Adrenal gland (tissue), 12 donors: ENCODE measurements around the gene GLUD1. TPM values are rescaled to one million over a fixed set of nuclear protein-coding genes. Genes with fewer than 3 reads are reported as not detected.
"Not testable (repeated sequence)": the region's sequence is repeated elsewhere in the genome, so short reads cannot be mapped to it uniquely, and the experiment has no call there.

Source experiments
- DNase-seq, 7 donors: peaks; one replicate each; pipeline ENCODE4 v3.0.0-alpha.2; 2019 to 2020
- H3K27ac ChIP-seq, 5 donors: fragments of 200-600 bp; sonication (generic) in 4 of 5; 1 replicate in 3 of 5; 2 replicates in 2 of 5; pipeline versions ENCODE4 v1.5.1 to v1.8.0; 2016 to 2020; ENCODE audit warnings: mild to moderate bottlenecking in 1 of 5
- H3K27me3 ChIP-seq: fragments of 200-600 bp; 2 replicates; pipeline ENCODE4 v1.8.0; 2021
- H3K36me3 ChIP-seq, 2 donors: fragments of 200-600 bp; replicated peaks in 1 of 2; 1 replicate in 1 of 2; 2 replicates in 1 of 2; pipeline versions ENCODE4 v1.5.1 to v1.8.0; 2018 to 2022
- H3K4me1 ChIP-seq, 2 donors: fragments of 200-600 bp; replicated peaks in 1 of 2; 1 replicate in 1 of 2; 2 replicates in 1 of 2; pipeline versions ENCODE4 v1.5.1 to v1.8.0; 2018 to 2021
- H3K4me3 ChIP-seq, 4 donors: fragments of 200-600 bp; sonication (generic) in 3 of 4; one replicate each; pipeline ENCODE4 v1.5.1; 2016 to 2018
- H3K9me3 ChIP-seq, 3 donors: fragments of 200-600 bp; sonication (generic) in 1 of 3; replicated peaks in 1 of 3; 1 replicate in 2 of 3; 2 replicates in 1 of 3; pipeline versions ENCODE4 v1.5.1 to v1.8.0; 2016 to 2021
- POLR2A ChIP-seq, 2 donors: fragments of 450-650 bp; IDR thresholded peaks; one replicate each; pipeline ENCODE4 v1.6.1; 2017; ENCODE audit warnings: antibody characterized with exemption in 2 of 2, mild to moderate bottlenecking in 2 of 2, moderate library complexity in 1 of 2
- WGBS, 4 donors: extraction: QIAGEN DNeasy Blood & Tissue Kit in 2 of 4; methylation state at CpG; one replicate each; pipeline versions ENCODE4 v1.1.5 to v1.1.7; 2013 to 2017; 5-methylcytosine and 5-hydroxymethylcytosine counted together
- intact Hi-C, 2 donors: fragments of 100-400 bp; cut with DNase I; formaldehyde crosslinking; loops; one replicate each; pipeline versions ENCODE4 v1.14.1 to v1.15.0; 2022 to 2023
- polyA plus RNA-seq, 3 donors: library from polyadenylated mRNA; stranded (reverse); fragments of 200-250 nt in 2 of 3; fragments of 350-450 nt in 1 of 3; fragmentation: Illumina TruSeq in 1 of 3; extraction: RNeasy Lipid Tissue Mini Kit (QIAGEN cat#74804) in 1 of 3; gene quantifications; one replicate each; pipeline ENCODE4 v1.2.3, GENCODE V29; 2013 to 2014
- total RNA-seq, 9 donors: library from RNA; depleted of rRNA in 4 of 9; stranded (reverse); fragments of >200 nt in 4 of 9; fragments of 120-200 nt in 1 of 9; fragmentation: NEBNext Ultra II Directional in 1 of 9; extraction: Animal tissue kit (Norgen Biotek cat#: 25700) in 1 of 9; gene quantifications; one replicate each; pipeline versions ENCODE4 v1.1.0 to v1.2.4, GENCODE V29; 2013 to 2023
- TF ChIP-seq, protein P1 (sequence below), 6 experiments: fragments of 450-650 bp in 4 of 6; fragments of 200-600 bp in 2 of 6; sonication (generic) in 1 of 6; IDR thresholded peaks; 1 replicate in 5 of 6; 2 replicates in 1 of 6; pipeline versions ENCODE4 v1.5.1 to v1.8.0; 2016 to 2021; ENCODE audit warnings: antibody characterized with exemption in 6 of 6, mild to moderate bottlenecking in 2 of 6, moderate library complexity in 1 of 6
- donor health status: healthy with polysubstance abuse.
- donor health status: Bipolar disorder and iron deficiency.
- donor health status: DM: yes; HTN: yes; CAD: no.
- donor health status: DM: no; HTN: no; CAD: no.
- donor health status: DM: no; HTN: no; CAD: no.
- donor health status: DM: yes; HTN: yes; CAD: no.

GLUD1 gene
- total and polyA plus RNA-seq, 12 donors, result 58.2 to 290 (median 212) TPM

DNA sequence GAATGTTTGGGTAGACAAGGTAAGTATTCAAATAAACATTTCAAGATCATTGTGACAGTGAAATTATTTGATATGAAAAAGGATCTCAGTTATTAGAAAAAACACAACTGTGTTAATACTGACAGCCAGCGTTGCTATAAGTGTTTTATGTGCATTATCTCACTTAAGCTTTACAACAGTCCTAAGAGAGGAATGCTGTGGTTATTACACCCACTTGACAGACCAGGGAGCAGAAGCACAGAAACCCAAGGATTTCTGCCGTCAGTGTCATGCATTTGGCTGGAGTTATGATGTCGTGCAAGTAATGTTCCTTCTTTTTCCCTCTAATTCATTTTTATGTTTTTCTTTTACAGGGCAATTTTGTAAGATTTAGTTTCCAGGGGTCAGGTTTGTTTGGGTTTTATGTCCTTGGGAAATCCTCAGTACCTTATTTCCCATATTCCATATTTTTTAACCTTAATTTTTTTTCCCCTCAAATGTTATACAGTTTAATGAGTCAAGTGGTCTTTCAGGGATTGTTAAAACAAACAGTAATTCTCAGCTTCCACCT lies 33.0 kb upstream of the GLUD1 start:
- H3K36me3 ChIP-seq, H3K9me3 ChIP-seq, intact Hi-C loops, H3K4me1 ChIP-seq, H3K27me3 ChIP-seq, H3K4me3 ChIP-seq, DNase-seq, H3K27ac ChIP-seq: not testable (repeated sequence)
- WGBS, 4 donors, result 46 to 70% (median 56%) methylated on average over 2 to 3 of the region's 3 CpGs

DNA sequence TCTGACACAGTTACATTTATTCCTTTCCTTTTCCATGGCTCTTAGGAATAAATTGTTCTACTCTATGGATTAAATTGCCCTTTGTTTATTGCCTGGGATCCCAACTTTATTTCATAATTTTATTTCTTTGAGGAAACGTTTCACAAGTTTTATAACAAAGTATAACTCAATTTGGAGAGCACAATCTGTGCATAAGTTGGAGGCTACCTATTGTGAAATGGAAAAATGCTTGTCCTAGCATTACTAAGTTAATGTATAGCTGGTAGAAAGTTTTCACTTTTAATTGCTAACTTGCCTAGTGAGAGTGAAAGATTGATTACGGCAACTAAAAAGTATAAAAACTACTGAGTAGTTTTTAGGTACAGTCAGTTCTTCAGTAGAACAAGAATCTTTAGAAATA lies 32.4 kb upstream of the GLUD1 start:
- DNase-seq, H3K4me1 ChIP-seq, H3K9me3 ChIP-seq, H3K4me3 ChIP-seq, H3K36me3 ChIP-seq, H3K27ac ChIP-seq, intact Hi-C loops, H3K27me3 ChIP-seq: not testable (repeated sequence)
- WGBS, 4 donors, result 69 to 100% (median 100%) methylated on average over 1 to 2 of the region's 2 CpGs; no CpG with 5 or more reads in 1 of the 4 donors

DNA sequence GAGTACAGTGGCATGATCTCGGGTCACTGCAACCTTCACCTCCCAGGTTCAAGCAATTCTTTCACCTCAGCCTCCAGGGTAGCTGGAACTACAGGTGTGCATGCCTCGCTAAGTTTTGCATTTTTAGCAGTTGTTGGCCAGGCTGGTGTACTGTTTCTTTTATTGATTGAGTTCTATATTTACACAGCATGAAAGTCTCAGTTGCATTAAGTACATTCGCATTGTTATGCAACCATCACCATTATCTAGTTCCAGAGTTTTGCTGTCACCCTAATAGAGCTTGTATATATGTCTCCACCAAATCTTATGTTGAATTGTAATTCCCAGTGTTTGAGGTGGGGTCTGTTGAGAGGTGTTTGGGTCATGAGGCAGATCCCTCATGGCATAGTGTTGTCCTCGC lies 28.7 kb upstream of the GLUD1 start:
- H3K9me3 ChIP-seq, H3K36me3 ChIP-seq, H3K4me1 ChIP-seq, intact Hi-C loops, DNase-seq, H3K4me3 ChIP-seq, H3K27me3 ChIP-seq, H3K27ac ChIP-seq: not testable (repeated sequence)
- 89 to 98% (median 94%) methylated on average over 3 of the region's 4 CpGs for WGBS, 4 donors

DNA sequence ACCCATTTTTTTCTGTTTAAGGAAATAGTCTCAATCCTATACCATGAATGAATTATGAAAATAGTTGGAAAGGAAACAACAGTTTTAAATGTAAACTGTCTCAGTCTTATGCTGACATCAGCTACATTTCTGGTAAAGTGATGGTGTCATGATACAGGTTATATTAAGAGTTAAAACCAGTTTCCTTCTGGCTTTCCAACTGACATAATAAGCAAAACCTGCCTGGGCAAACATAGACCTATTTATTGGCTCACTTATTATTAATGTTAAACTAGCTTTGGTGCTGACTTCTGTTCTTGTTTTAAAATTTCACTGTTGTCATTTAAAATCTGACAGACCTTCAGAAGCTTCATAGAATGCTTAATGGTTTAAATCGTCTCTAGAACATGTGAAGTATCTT lies 24.4 kb upstream of the GLUD1 start:
- H3K27ac ChIP-seq, H3K9me3 ChIP-seq, H3K27me3 ChIP-seq, H3K4me3 ChIP-seq, H3K4me1 ChIP-seq, DNase-seq, H3K36me3 ChIP-seq, intact Hi-C loops: not testable (repeated sequence)
- 60 to 100% (median 72%) methylated on average over 1 of the region's 1 CpG for WGBS, 4 donors

DNA sequence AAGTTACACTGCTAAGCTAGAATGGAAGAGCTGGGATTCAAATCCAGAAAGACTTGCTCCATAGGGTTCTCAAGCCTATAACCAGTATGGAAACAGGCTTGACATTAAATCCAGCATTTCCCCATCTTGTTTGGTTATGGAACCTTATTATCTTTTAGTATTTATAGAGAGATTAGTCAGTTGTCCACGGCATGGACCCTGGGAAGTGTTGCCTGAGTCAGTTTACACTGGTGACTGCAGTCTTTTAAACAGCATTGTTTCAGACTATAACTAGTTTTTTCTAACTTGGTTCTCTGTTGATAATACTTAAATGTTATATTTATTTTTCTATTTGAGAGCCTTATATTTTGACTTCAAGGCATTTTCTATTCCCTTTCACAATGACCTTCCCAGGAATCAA lies 23.5 kb upstream of the GLUD1 start:
- H3K4me3 ChIP-seq, H3K9me3 ChIP-seq, H3K4me1 ChIP-seq, DNase-seq, H3K36me3 ChIP-seq, intact Hi-C loops, H3K27me3 ChIP-seq, H3K27ac ChIP-seq: not testable (repeated sequence)
- WGBS, 4 donors, result 47 to 80% (median 55%) methylated on average over 1 of the region's 1 CpG

DNA sequence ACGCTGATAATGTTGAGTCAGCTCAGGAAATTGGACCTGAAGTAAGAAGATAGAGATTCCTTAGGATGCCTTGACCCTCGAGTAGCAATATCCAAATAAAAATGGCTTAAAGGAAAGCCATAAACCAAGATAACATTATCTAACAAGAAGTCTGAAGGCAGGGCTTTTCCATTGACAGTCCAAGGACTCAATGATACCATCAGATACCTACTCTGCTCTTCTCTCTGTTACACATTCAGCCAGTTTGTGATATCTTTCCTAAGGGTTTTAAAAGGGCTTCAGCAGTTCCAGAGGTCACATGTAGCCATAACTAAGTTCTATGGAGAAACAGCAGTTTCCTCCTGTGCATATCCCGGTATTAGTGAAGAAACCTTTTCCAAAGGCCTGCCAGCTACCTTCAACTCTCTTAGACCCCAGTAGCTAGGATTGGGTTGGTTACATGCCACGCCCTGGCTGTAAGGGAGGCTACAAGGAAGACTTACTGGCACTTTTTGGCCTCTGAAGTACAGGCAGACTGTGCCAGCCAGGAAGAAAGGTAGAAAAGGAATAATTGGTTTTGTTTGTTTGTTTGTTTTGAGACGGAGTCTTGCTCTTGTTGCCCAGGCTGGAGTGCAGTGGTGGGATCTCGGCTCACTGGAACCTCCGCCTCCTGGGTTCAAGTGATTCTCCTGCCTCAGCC lies 10.9 kb upstream of the GLUD1 start:
- peaks cover 0 to 22% of the 10 kb centered on the region in 2 donors for H3K36me3 ChIP-seq
- H3K9me3 ChIP-seq, result no peaks in the 10 kb centered on the region
- H3K27ac ChIP-seq, result no peak overlapping the region
- no peak for DNase-seq
- intact Hi-C loops, result no loop called here
- no peak for TF ChIP-seq POLR2A (IDR thresholded peaks at IDR 0.05)
- TF ChIP-seq, protein P1, sequence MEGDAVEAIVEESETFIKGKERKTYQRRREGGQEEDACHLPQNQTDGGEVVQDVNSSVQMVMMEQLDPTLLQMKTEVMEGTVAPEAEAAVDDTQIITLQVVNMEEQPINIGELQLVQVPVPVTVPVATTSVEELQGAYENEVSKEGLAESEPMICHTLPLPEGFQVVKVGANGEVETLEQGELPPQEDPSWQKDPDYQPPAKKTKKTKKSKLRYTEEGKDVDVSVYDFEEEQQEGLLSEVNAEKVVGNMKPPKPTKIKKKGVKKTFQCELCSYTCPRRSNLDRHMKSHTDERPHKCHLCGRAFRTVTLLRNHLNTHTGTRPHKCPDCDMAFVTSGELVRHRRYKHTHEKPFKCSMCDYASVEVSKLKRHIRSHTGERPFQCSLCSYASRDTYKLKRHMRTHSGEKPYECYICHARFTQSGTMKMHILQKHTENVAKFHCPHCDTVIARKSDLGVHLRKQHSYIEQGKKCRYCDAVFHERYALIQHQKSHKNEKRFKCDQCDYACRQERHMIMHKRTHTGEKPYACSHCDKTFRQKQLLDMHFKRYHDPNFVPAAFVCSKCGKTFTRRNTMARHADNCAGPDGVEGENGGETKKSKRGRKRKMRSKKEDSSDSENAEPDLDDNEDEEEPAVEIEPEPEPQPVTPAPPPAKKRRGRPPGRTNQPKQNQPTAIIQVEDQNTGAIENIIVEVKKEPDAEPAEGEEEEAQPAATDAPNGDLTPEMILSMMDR (IDR thresholded peaks at IDR 0.05), result no peak
- 85 to 89% (median 87%) methylated on average over 7 of the region's 7 CpGs for WGBS, 4 donors
- no peaks in the 10 kb centered on the region for H3K4me1 ChIP-seq
- H3K4me3 ChIP-seq, result no peak overlapping the region
- H3K27me3 ChIP-seq, result no peaks in the 10 kb centered on the region

DNA sequence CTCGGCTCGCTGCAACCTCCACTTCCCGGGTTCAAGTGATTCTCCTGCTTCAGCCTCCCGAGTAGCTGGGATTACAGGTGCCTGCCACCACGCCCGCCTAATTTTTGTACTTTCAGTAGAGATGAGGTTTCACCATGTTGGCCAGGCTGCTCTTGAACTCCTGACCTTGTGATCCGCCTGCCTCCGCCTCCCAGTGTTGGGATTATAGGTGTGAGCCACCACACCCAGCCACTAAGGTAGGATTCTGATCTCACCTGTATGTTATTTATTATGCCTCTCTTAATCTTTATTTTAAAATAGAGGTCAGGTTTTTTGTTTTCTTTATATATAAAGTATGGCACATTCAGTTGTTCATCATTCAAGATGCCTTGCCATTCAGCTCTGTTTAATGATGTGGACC lies 10.1 kb upstream of the GLUD1 start:
- H3K27me3 ChIP-seq, intact Hi-C loops, H3K4me1 ChIP-seq, H3K4me3 ChIP-seq, DNase-seq, H3K27ac ChIP-seq, H3K9me3 ChIP-seq: not testable (repeated sequence)
- H3K36me3 ChIP-seq, result peaks cover 0 to 18% of the 10 kb centered on the region in 2 donors
- 92 to 96% (median 94%) methylated on average over 8 of the region's 8 CpGs for WGBS, 4 donors
